Activated T-cell treated with anti-CD3 and anti-CD28 coated beads for 4 hours (primary cell): ENCODE results near the gene IRF4.

ENCODE experiments used
- DNase-seq: peaks from one replicate; pipeline ENCODE4 v3.0.0-alpha.2; 2020

Gene IRF4

DNA sequence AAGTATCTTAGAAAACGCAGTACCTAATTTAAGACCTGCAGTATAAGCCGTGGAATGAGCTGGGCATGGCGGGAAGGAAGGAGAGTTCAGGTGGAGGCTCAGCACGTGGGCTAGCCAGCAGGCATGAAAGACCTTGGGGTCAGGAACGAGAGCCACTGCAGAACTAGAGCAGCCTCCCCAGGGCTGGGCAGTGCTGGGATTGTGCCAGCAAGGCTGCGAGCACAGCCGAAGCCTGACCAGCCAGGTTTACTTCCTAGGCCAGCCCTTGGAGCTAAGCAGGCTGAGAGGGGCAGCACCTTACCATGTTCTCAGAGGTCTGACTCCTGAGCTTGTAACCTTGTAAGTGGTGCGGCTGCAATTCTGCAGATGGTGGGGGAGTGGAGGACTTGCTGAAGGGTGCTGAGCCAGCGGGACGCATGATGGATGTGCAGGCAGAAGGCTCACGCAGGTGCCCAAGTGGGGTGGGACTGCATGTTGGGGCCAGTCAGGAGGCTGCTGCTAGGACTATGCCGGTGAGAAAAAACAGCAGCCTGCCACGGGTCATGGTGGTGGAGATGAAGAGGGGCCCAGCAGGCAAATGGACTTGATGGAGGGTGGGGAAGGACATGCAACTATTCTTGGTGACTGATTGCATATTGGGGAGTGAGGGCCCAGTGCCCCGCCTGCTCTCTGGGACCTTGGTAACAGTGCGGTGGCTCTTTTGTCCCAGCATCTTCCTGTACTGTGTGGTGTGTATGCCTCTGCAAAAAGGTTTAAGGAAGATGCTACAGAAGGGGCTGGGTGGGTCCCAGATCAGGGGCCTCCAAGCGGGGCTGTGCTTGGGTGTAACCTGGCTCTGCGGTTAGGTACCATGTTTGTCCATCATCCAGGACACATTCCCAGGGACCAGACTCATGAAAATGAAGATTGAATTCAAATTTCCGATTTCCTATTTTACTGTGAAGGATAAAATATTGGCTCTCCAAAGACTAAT is 37.6 kb upstream of the IRF4 start:
- no peak for DNase-seq

- DNase-seq = no peak
These were observed 36.8 kb upstream of the IRF4 start for GRCh38 chr6:354631-355280.

- DNase-seq = no peak
These were observed 36.0 kb upstream of the IRF4 start for GRCh38 chr6:355373-356208.

DNA sequence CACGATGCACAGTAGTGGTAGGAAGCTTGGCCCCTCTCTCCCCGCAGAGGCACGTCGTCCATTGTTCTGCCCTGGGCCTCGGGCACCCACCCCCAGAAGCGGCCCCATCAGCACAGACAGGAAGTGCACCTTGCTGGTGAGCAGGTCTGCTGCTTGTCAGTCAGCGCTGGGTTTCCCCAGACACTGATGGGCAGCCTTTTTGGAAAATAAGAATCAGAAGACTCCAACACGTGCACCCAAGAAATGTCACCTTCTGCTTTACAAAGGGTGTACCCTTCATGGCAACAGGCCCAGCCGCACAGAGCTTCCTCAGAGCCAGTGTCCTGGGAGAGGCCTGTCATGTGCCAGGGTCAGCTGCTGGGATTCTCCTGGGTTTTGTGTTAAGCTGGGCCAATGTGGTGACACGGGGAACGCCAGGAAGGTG is 34.7 kb upstream of the IRF4 start:
- DNase-seq = no peak

DNA sequence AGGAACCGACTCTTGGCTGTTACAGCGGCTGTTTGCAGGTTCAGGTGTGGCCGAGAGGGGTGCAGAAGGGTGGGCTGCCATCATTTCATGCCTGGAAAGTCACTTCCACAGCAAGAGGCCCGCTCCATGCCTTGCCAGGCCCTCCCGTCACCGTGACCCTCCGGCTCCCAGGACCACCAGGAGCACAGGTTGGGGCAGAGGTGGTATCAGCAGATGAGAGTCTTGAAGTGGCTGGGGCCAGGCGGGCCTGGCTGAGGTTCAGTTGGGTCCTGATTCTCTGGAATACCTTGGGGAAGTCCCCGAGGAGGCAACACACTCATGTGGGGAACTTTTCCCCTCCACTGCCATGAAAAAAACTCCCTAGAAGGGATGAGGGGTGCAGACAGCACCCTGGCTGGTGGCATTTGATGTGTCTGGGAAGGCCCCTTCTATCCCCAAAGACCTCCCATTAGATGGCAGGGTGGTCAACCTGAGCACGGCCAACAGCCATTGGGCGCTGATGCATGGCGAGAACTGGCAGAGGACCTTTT is 34.2 kb upstream of the IRF4 start:
- DNase-seq = no peak

DNA sequence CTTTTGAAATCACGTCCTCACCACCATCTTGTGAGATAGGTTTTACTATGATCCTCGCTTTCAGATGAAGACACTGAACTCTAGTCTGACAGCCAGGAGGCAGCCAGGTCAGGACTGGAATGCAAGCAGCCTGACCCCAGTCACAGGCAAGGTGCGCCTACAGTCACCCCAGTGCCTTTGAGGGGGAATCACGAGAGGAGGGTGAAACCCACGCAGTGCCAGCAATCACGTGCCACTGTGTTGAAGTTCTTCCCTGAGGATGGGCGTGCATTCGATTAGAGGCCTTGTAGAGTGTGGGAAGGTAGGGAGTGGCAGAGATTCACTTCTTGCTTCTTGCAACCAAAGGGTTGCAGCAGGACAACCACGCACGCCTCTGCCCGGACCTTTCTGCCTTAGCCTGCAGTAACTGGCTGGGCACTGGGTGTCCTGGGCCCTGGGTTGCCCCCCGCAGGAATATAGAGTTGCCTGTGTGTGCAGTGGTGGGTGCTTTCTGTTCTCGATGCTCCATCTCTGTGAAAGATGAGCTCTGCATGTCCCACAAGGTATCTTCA is 33.7 kb upstream of the IRF4 start:
- DNase-seq = no peak

DNA sequence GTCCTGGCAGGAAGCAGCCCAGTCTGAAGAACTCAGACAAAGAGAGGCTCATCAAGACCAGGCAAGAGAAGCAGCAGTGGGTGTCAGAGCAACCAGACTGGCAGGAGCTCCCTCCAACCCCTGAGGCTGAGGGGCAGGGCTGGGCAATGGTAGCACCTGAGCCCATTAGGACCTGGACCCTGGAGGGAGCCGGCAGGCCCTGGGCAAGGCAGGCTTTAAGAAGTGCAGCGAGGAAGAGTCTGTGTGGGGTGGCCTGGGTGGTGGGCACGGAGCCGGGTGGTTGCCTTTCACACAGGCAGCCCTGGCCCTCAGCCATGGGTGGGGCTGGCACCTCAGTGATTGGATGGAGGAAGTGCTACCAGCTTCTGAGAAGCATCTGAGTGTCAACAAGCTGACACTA is 33.1 kb upstream of the IRF4 start:
- no peak for DNase-seq

- no peak for DNase-seq
These were observed 32.7 kb upstream of the IRF4 start for GRCh38 chr6:358847-359246.

DNA sequence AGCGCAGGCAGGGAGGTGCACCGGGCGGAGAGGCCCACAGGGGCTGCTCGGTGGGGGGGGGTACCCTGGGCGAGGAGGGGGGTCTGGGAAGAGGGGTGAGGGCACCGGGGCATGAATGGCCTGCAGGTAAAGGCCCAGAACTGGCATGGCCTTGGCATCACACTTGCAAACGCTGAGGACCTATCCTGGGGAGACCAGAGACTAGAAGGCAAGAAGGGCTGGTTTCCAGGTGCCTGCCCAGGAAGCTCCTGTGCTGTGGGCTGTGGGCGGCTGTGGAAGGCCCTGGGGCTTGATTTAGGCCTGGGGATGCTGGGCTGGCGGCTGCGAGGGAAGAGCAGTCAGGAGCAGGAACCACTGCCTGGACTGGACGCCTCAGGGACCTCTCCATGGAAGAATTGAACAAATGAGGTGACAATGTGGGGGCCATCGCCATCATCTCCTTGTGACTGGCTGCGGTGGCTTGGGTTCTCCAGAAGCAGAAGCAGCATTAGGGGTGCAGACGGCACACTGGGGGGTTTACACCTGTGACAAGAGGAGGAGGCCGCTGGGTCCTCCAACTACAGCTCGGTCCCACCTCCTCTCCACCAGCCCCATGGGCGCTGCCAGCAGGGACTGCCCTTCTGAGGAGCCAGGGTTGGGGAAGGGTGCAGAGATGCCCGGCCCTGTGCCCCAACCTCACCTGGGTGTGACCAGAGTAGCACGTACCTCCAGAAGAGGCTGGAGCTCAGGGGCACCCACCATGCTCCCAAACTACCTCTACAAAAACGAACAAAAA is 32.1 kb upstream of the IRF4 start:
- no peak for DNase-seq

GRCh38 chr6:360349-360748 is 31.2 kb upstream of the IRF4 start:
- no peak for DNase-seq

GRCh38 chr6:360764-361373 is 30.7 kb upstream of the IRF4 start:
- DNase-seq = no peak

DNA sequence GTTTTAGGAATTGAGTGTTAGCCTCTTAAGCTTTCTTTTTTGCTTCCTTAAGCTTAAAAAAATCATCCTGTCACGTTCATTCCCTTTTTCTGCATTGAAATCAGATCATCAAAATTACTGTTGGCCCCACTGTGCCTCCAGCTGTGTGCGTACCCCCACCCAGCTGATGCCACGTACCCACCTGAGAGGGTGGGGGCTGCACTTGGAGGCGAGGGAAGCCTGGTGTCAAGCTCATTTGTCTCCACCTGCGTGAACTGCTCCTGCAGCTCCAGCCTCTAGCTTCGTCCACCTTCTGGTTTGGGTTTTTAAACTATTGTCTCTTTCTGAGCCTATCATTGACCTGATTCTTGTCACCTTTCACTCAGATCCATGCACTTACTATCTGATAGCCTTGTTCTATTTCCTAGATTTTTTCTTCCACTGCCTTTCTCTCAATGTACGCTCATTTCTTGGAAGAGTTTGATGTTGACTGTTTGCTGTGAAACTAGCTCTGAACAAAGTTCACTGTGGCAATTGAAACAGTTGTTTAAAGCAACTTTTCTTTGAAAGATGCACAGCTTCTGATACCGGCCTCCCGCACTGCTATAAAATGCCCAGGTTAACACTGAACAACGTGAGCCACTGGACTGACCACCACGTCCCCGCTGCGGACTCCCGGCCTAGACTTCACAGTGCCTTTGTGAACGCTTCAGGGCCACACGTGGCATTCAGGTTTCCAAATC is 30.0 kb upstream of the IRF4 start:
- no peak for DNase-seq

DNA sequence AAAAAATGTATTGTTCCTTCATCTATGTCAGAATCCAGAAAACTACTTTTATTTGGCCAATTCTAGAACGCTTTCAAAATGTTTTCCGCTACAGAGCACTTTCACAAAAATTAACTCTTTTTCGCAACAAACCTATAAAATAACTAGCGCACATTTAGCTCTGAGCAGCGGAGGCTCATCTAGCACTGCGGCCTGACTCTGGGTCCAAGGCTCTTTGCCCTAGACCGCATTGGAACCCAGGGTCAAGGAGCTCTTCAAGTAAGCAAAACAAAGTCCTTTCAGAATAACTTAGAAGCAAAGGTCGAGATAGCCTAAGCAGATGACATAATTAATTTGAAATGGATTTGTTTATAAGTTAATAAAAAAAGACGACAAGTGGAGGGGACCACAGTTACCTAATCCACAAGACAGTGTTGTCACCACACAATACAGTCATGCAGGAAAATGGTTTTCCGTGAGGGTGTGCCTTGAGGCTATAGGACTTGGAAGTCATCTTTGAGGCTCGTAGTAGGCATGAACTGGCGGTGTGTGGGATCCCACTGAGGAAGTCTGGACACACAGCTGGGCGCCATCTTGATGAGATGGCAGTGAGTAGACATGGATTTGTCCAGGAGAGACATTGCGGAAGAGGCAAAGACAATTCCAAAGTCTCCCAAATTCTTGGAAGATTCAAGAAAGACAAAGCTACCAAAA is 29.2 kb upstream of the IRF4 start:
- no peak for DNase-seq

- no peak for DNase-seq
These were observed 28.7 kb upstream of the IRF4 start for GRCh38 chr6:362924-363249.

- no peak for DNase-seq
These were observed 28.3 kb upstream of the IRF4 start for GRCh38 chr6:363291-363690.

- DNase-seq = no peak
These were observed 27.6 kb upstream of the IRF4 start for GRCh38 chr6:363909-364308.

GRCh38 chr6:364609-365540 is 26.7 kb upstream of the IRF4 start:
- DNase-seq = no peak

DNA sequence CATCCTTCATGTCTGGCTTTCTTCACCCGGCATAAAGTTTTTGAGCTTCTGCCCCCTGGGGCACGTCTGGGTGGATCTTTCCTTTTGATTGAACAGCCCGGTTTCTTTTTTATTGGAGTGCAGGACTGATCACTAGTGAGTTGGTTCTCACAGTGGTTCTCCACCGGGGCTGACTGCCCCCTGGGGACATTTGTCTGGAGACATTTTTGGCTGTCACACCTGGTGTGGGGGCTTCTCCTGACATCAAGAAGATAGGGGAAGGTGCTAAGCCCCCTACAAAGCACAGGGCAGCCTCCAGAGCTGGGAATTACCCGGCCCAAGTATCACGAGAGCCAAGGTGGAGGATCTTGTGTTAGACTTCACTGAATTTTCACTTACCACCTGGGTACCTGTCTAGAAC is 25.7 kb upstream of the IRF4 start:
- no peak for DNase-seq
